ENCODE data around the gene IL17REL. TPM values are rescaled to one million over a fixed set of nuclear protein-coding genes. Genes with fewer than 3 reads are reported as not detected.
A peak's percentile ranks its signal among the peaks of the same experiment; 100 is the strongest.

Gene IL17REL
- total RNA-seq, 6 experiments from 2014 or later, result not detected

GRCh38 chr22:50002791-50003190 is 9.8 kb downstream of the IL17REL start:
- DNase-seq, result no peak

GRCh38 chr22:50001388-50002231 is 11.0 kb downstream of the IL17REL start:
- no peak for DNase-seq
- H3K4me1 Mint-ChIP-seq (ENCODE audit: low read depth), result no peaks in the 10 kb centered on the region
- H3K4me3 Mint-ChIP-seq, result no peak overlapping the region
- 0 out of 2 replicates have a peak, but pooled peaks have one; percentile 9 for TF ChIP-seq CTCF (IDR thresholded peaks at IDR 0.05)
- no peaks in the 10 kb centered on the region for H3K36me3 Mint-ChIP-seq (ENCODE audit: low read depth)
- H3K9me3 Mint-ChIP-seq, result no peaks in the 10 kb centered on the region
- H3K27me3 Mint-ChIP-seq (ENCODE audit: insufficient read depth), result peaks cover 7% of the 10 kb centered on the region
- H3K27ac Mint-ChIP-seq, result no peak overlapping the region

More at GRCh38 chr22:50002791-50003190, 9.8 kb downstream of the IL17REL start:
- Mint-ChIP-seq H3K9me3 (no peaks in the 10 kb centered on the region), H3K4me1 (ENCODE audit: low read depth) (no peaks in the 10 kb centered on the region), H3K4me3 (no peak overlapping the region), H3K27ac (no peak overlapping the region), H3K27me3 (ENCODE audit: insufficient read depth) (peaks cover 7% of the 10 kb centered on the region), H3K36me3 (ENCODE audit: low read depth) (no peaks in the 10 kb centered on the region)
- TF ChIP-seq CTCF (IDR thresholded peaks at IDR 0.05), result no peak

- Mint-ChIP-seq H3K4me3 (no peak overlapping the region), H3K36me3 (ENCODE audit: low read depth) (no peaks in the 10 kb centered on the region), H3K27ac (no peak overlapping the region), H3K27me3 (ENCODE audit: insufficient read depth) (peaks cover 7% of the 10 kb centered on the region), H3K4me1 (ENCODE audit: low read depth) (no peaks in the 10 kb centered on the region), H3K9me3 (no peaks in the 10 kb centered on the region)
- no peak for DNase-seq
- TF ChIP-seq CTCF (IDR thresholded peaks at IDR 0.05), result no peak
Observed at GRCh38 chr22:50000587-50001387, 11.8 kb downstream of the IL17REL start.

GRCh38 chr22:49999946-50000586 is 12.5 kb downstream of the IL17REL start:
- Mint-ChIP-seq H3K27ac (no peak overlapping the region), H3K4me1 (ENCODE audit: low read depth) (no peaks in the 10 kb centered on the region)
- DNase-seq, result no peak

More at GRCh38 chr22:49999946-50000586, 12.5 kb downstream of the IL17REL start:
- Mint-ChIP-seq H3K27me3 (ENCODE audit: insufficient read depth) (peaks cover 7% of the 10 kb centered on the region), H3K9me3 (no peaks in the 10 kb centered on the region), H3K36me3 (ENCODE audit: low read depth) (no peaks in the 10 kb centered on the region), H3K4me3 (no peak overlapping the region)
- TF ChIP-seq CTCF (IDR thresholded peaks at IDR 0.05), result no peak

Measured in HFFc6 (cell line).